Measurements from ENCODE around the gene ANKRD13C.

GRCh38 chr1:70220015-70220414, 134.5 kb downstream of the ANKRD13C start:
- TF ChIP-seq TAF1 (IDR thresholded peaks at IDR 0.05; ENCODE audit: low read depth) = no peak
- TF ChIP-seq, protein P1, sequence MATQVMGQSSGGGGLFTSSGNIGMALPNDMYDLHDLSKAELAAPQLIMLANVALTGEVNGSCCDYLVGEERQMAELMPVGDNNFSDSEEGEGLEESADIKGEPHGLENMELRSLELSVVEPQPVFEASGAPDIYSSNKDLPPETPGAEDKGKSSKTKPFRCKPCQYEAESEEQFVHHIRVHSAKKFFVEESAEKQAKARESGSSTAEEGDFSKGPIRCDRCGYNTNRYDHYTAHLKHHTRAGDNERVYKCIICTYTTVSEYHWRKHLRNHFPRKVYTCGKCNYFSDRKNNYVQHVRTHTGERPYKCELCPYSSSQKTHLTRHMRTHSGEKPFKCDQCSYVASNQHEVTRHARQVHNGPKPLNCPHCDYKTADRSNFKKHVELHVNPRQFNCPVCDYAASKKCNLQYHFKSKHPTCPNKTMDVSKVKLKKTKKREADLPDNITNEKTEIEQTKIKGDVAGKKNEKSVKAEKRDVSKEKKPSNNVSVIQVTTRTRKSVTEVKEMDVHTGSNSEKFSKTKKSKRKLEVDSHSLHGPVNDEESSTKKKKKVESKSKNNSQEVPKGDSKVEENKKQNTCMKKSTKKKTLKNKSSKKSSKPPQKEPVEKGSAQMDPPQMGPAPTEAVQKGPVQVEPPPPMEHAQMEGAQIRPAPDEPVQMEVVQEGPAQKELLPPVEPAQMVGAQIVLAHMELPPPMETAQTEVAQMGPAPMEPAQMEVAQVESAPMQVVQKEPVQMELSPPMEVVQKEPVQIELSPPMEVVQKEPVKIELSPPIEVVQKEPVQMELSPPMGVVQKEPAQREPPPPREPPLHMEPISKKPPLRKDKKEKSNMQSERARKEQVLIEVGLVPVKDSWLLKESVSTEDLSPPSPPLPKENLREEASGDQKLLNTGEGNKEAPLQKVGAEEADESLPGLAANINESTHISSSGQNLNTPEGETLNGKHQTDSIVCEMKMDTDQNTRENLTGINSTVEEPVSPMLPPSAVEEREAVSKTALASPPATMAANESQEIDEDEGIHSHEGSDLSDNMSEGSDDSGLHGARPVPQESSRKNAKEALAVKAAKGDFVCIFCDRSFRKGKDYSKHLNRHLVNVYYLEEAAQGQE (IDR thresholded peaks at IDR 0.05; ENCODE audit: low read depth) = no peak
- TF ChIP-seq EP300 (IDR thresholded peaks at IDR 0.05; ENCODE audit: borderline replicate concordance) = no peak
- TF ChIP-seq YY1 (IDR thresholded peaks at IDR 0.05; ENCODE audit: low read depth) = no peak
- TF ChIP-seq TCF12 (IDR thresholded peaks at IDR 0.05; ENCODE audit: low read depth) = no peak

All from Ishikawa (cell line).